Measurements from ENCODE around the gene CYB5R4.

CYB5R4 gene, protein sequence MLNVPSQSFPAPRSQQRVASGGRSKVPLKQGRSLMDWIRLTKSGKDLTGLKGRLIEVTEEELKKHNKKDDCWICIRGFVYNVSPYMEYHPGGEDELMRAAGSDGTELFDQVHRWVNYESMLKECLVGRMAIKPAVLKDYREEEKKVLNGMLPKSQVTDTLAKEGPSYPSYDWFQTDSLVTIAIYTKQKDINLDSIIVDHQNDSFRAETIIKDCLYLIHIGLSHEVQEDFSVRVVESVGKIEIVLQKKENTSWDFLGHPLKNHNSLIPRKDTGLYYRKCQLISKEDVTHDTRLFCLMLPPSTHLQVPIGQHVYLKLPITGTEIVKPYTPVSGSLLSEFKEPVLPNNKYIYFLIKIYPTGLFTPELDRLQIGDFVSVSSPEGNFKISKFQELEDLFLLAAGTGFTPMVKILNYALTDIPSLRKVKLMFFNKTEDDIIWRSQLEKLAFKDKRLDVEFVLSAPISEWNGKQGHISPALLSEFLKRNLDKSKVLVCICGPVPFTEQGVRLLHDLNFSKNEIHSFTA

GRCh38 chr6:83859410-83860358 is at the start of gene CYB5R4:
TSS of gene CYB5R4 (plus strand) at chr6:83859689. CDS start at chr6:83859783, 94 bp downstream.
- peak; percentile 85 for DNase-seq (ENCODE audit: low spot score)

DNA sequence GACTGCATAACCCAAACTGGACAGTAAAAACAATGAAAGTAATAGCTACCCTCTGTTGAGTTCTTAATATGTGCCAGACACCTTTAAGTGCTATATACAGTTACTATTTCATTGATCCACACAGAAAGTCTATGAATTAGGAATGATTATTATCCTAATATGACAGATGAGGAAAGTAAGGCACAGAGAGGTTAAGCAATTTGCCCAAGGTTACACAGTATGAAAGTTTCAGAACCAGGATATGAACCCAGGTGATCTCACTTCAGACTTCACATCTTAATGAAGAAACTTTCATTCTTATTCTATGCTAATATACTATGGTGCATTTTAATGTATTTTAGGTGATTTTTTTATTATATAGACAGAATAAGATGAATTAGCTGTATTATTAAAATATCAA is 46.9 kb upstream of the CYB5R4 start:
- DNase-seq (ENCODE audit: low spot score) = no peak

DNA sequence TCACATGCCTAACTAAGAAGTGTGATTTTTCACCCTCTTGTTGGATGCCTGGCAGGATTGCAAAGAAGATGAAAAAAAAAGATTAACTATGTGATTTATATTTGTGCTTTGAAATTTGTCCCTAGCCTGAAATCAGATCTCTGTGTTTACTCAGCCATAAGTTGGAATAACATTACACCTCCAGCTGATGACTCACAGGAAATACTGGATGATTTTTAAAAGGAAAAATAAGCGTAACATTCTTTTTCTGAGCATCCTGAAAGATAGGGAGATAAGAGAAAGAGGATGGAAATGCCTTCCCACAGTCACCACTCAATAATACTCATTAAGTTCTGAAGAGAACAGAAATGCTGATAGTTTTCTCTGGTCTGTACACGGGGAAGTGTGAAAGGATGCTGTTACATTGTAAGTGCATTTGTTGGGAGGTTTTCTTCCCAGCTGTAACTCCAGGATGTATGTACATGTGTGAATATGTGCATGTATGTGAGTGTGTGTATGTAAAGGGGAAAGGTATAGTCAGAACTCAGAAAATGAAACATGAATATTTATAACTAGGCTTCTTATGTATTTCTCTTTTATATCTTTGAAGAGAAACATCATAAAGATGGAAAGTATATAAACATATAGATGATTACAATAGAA is 43.7 kb upstream of the CYB5R4 start:
- no peak for DNase-seq (ENCODE audit: low spot score)

GRCh38 chr6:83822629-83823169 is 36.8 kb upstream of the CYB5R4 start:
- DNase-seq (ENCODE audit: low spot score) = no peak

DNA sequence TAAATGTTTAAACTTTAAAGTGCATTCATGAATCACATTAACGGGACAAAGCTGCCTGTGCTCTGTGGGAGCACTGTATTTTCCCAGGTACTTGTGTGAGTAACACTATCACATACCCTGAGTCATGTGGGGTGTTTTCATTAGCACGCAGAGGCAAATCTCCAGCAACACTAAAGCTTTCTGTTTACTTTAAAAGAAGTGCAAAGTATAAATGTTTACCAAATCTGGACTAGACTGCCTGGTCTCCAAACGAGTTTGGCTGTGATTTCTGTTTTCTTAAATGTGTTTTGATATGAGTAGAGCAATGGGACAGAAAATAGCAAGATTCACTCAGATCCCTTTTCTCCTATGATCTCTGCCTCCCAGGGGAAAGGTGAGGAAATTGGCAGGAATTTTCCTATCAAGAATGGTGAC is 35.1 kb upstream of the CYB5R4 start:
- DNase-seq (ENCODE audit: low spot score) = no peak

GRCh38 chr6:83824831-83825230 is 34.7 kb upstream of the CYB5R4 start:
- DNase-seq (ENCODE audit: low spot score) = no peak

- no peak for DNase-seq (ENCODE audit: low spot score)
These were observed 32.4 kb upstream of the CYB5R4 start for GRCh38 chr6:83827050-83827449.

GRCh38 chr6:83838727-83839126 is 20.8 kb upstream of the CYB5R4 start:
- DNase-seq (ENCODE audit: low spot score) = no peak

GRCh38 chr6:83844170-83844569 is 15.3 kb upstream of the CYB5R4 start:
- DNase-seq (ENCODE audit: low spot score) = no peak

DNA sequence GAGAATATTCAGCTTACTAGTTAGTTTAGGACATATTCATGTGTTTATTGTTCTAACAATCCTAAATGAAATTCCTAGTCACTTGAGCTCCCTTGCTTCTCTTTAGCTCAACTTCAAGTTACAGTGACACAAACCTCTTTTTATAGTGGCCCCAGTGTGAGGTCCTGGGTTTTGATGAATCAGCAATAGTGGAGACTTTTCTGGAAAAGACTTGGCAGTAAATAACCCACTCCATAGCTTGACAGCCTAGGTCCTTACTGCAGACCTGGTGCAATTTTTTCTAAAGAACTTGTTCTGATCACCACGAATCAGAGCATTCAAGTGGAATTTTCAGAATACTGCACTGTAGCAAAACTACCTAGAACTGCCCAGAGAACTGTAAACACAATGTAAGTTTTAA is 13.2 kb upstream of the CYB5R4 start:
- no peak for DNase-seq (ENCODE audit: low spot score)

DNA sequence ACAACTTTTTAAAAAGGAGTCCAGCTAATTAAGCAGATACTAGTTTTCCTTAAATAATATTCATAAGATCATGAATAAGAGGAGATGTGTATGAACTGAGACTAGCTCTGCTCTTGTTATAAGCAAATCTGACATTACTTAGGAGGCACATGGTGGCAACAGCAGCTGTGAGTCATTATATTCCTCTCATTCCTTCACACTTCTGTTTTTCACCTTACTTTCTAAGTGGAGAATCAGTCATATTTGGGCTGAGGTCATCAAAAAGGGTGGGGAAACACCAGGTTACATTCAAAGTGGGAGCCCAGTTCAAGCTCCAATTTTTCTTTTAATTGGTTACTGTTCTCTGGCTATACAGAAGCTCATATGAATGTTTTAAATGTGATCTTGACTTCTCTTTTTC is 12.3 kb upstream of the CYB5R4 start:
- no peak for DNase-seq (ENCODE audit: low spot score)

DNA sequence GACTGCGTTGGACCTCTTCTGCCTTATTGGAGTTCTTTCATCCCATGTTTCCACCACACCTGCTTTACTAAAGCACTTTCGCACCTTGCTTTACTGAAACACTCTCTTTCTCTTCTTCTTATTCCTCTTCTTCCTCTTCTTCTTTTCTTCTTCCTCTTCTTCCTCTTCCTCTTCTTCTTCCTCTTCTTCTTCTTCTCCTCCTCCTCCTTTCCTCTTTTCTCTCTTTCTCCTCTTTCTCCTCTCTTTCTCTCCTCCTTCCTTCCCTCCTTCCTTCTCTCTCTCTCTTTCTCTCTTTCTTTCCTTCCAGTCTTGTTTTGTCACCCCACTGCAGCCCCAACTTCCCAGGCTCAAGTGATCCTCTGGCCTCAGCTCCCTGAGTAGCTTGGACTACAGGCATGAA is 10.4 kb upstream of the CYB5R4 start:
- no peak for DNase-seq (ENCODE audit: low spot score)

DNA sequence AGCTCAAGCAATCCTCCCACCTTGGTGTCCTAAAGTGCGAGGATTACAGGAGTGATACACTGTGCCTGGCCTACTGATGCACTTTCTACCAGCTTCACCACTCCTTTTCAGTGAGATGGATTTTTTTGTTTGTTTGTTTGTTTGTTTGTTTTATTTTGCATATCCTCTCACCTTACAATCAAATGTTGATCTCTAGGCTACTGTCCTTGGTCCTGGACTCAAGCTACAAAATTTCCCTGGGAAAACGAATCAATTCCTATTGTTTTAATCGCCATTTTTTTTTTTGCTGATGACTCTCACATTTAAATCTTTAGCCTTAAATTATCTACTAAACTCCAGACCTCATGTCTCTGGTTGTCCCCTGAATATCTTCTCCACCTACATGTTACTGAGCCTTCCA is 9.9 kb upstream of the CYB5R4 start:
- DNase-seq (ENCODE audit: low spot score) = no peak

GRCh38 chr6:83852528-83853177 is 6.8 kb upstream of the CYB5R4 start:
- DNase-seq (ENCODE audit: low spot score) = no peak

GRCh38 chr6:83853178-83854000 is 6.1 kb upstream of the CYB5R4 start, which contains the start of gene RIPPLY2:
TSS of gene RIPPLY2 (plus strand) at chr6:83853360. CDS start at chr6:83853417, 57 bp downstream.
- DNase-seq (ENCODE audit: low spot score) = no peak

GRCh38 chr6:83854001-83854501 is 5.4 kb upstream of the CYB5R4 start:
- no peak for DNase-seq (ENCODE audit: low spot score)

GRCh38 chr6:83854766-83855165 is 4.7 kb upstream of the CYB5R4 start:
- DNase-seq (ENCODE audit: low spot score) = no peak

DNA sequence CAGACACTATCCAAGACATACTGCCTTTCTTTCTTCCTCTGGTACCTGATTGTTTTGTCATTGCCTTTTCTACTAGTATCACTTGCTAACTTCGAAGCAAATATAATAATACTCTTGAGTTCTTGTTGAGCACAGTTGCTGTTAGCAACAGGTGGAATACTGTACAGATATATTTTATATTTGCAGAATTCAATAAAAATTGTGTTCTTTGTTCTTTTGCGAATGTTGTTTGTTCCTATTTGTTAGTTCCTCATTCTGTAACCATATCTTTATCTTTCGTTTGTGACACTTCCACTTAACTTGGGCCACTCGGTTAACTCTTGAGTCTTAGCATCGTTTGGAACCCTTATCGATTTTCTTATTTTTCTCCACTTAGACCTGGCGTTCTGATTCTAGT is 868 bp downstream of the CYB5R4 start:
- DNase-seq (ENCODE audit: low spot score) = no peak

DNA sequence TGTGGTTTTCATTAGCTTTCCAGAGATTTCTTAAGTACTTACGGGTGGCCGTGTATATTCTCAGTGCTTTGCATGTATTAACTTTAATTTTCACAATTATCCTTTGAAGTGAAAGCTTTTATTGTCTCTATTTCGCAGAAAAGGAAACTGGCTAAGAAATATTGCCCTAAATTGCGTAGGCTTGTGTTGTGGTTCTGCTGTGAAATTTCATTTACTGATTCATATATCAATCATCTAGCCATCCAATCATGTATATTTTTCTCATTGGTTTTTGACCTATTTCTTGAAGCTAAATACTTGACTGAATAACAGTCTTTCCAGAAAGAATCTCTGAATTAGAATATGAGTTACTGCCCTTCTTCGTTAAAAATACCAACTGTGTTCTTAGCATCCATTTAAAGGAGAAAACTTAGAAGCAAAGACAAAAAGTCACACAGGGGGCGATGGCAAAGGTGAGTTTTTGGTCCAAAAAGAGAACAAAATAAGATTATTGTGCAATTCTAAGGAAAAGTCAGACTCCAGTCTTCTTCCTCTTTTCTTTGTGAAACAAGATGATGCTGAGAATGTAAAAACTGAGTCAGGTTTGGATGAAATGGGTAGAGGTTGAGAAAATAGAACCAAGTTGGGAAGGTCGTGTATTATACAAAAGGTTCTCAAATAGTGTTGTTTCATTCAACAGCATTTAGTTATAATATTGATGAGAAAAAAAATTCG is 1.4 kb downstream of the CYB5R4 start:
- no peak for DNase-seq (ENCODE audit: low spot score)

Data from hematopoietic multipotent progenitor cell treated with erythropoietin and hydrocortisone succinate and interleukin-3 and kit ligand, for 17 days (in vitro differentiated cells).